Glomerular endothelial cell (primary cell): ENCODE data around the gene SAP25. TPM values are rescaled to one million over a fixed set of nuclear protein-coding genes. Genes with fewer than 3 reads are reported as not detected.
A peak's percentile ranks its signal among the peaks of the same experiment; 100 is the strongest.

Experiments used
- DNase-seq: peaks from one replicate; pipeline ENCODE4 v3.0.0-alpha.2; 2011; ENCODE audit warnings: low read depth, low spot score; ENCODE audit errors: extremely low read depth
- total RNA-seq: library from RNA; depleted of rRNA; stranded (reverse); fragments of >200 nt; gene quantifications from 2 replicates; pipeline ENCODE4 v1.2.3, GENCODE V29; 2015

Gene SAP25
- total RNA-seq, 1 donor from 2014 or later: 1.8 TPM

DNA sequence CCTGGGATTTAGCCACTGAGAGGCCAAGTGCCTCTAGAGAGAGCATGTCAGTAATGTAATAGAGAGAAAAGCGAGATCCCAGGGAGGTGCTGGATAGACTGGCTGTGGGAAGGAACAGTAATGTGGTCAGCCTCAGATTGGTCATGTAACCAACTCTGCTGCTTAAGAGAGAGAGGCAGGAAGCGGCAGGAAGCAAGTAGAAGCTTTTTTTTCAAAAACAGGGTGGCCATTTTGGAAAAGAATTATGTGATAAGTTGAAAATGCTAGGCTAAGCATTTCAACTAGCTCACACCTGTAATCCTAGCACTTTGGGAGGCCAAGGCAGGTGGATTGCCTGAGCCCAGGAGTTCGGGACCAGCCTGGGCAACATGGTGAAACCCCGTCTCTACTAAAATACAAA lies 24.7 kb upstream of the SAP25 start:
- no peak for DNase-seq

DNA sequence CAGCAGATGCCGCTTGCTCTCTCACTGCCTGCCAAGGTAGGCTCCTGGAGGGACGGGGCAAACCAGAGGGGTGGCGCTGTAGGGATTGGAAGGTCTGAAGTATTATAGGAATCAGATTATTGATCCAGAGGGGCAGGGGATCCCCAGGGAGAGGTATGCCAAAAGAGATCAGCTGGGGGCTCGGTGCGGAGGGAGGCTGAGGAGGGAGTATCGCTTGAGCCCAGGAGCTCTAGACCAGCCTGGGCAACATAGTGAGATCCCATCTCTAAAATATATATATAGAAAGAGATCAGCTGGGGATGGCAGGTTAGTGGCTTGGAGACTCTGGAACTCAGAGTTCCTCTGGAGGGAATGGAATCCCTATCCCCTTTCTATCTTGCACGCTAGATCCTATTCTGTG lies 21.5 kb upstream of the SAP25 start:
- DNase-seq: no peak

DNA sequence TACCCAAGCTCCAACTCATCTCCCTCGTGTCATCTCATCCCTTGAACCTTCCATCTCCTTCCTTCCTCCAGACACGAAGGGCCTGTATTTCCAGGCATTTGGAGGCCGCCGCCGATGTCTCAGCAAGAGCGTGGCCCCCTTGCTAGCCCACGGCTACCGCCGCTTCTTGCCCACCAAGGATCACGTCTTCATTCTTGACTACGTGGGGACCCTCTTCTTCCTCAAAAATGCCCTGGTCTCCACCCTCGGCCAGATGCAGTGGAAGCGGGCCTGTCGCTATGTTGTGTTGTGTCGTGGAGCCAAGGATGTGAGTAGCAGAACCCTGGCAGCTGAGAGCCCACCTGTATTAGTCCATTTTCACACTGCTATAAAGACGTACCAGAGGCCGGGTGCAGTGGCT lies 17.9 kb upstream of the SAP25 start:
- no peak for DNase-seq

DNA sequence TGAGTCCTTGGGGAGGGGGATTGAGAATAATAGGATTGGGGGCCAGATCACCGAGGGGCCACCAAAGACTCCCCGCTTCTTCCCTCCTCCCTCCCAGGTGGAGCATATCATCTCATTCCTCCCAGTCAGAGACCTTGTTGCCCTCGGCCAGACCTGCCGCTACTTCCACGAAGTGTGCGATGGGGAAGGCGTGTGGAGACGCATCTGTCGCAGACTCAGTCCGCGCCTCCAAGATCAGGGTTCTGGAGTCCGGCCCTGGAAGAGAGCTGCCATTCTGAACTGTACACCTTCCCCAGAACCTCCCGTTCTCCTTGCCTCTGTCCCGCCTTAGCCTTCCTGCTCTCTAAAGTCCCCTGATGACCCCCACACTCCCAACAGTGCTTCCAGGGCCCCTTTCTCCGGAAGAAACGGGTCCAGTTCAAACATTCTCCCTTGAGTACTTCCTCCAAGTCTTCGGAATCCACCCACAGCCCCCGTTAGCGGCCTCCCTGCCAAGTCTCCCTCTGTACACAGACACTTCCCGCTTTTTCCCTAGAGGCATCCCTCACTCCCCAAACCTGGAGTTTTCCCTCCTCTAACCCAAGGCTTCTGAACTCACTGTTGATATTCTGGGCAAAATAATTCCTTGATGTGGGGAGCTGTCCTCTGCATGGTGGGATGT lies 16.5 kb upstream of the SAP25 start:
- DNase-seq: no peak

DNA sequence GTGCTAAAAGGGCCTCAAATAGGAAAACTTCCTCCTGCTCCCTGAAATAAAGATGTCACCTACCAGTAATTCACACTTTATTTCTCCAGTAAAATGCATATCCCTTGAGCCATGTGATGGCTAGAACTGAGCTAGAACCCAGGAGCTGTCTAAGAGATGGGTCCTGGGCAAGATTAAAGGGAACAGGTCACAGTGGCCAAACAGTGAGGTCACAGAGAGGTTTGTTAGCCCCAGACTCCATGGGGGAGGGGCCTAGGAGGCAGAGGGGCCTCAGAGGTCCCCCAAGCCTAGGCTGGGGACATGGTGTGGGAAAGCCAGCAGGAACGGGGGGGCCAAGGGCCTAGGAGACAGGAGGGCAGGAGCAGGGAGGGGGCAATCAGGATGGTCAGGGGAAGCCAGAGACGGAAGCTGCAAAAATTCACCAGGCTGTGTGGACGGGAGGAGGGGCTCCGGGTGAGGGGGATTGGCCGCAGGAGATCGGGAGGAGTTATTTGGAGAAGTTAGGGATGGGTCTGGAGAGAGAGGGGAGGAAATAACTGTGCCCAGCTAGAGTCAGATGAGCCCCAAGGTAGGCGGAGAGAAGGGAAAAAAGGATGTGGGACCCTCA lies 15.7 kb upstream of the SAP25 start:
- no peak for DNase-seq

DNA sequence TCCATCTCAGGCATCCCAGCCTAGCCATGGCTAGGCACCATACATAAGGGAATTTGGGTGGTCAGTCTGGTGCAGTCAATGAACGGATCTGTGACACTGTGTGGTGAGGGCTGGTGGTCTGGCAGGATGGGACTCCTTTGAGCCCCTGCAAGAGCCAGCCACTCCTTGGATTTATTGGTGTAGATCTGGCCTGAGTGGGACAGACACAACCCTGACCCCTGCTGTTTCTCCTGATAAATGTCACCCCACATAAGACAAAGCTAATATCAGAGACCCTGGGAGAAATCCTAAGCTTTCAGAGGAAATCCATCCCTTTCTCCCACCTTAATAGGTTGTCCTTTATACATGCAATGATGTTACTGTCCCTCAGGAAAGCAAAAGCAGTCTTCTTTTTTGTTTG lies 14.7 kb upstream of the SAP25 start:
- no peak for DNase-seq

DNA sequence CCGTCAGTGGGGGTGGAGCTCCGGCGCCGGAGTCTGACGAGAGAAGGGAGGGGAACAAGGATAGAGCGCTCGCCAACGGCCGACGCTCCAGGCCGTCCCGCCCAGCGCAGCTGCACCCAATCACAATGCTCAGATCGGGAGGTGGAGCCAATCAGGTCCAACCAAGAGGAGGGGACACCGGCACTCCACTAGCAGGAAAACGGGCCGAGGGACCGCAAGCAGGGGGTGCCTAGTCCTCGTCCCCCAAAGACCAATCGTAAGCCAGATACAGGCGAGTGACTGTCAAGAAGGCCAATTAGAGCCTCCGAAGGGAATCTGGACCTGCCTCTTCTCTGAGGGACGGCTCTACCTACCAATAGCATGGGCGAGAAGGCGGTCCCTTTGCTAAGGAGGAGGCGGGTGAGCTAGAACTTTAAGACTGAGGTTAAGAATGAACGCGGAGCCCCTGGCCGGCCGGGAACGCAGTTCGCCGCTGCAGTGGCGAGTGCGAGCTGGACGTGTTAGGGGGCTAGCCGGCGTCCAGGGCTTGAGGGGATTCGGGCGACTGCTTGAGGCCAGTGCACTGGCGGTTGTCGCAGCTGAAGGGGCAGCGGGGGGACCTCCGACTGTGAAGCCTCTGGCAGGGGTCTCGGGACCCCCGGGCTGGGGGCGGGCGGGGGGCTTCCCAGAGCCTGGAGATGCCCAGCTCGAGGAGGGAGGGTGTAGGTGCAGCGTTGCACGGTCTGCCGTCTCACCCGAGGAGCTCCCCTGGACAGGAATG lies 12.7 kb upstream of the SAP25 start, which contains the start of gene FBXO24:
Gene FBXO24, plus strand, starts transcription at position 63 of the 760 bp plus-strand sequence. Its CDS starts 298 bp downstream, at position 361.
- peak; percentile 98 for DNase-seq

DNA sequence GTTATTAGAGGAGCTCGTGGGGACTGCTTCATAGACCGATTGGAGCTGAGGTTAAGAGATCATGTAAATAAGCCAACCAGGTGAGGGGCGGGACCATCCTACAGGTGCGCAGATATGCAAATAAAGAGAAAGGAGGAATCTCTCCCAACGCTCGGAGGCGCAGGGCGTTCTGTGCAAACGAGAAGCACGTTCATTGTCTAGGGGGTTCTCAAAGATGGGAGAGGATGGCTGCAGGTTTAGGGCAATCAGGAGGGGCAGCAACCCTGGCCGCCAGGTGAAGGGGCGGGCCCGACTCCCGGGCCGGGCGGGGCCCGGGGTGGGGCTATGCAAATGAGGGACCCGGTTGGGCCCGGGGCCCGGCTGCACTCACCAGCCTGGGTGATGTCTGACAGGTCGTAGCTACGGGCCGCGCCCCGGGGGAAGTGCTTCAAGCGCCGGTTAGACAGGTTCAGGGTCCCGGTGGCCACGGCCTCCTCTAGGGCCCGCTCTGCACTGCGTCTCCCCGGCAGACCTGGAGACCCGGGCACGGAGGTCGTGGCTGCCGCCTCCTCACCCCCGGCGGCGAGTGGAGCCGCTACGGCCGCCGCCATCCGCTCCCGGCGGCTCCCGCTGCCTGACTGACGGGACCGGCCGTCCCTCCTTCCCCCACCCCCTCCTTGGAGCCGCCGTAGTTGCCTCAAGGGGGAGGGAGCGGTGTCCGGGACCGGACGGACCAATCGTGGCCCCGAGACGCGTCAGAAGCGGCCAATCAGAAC lies 12.0 kb upstream of the SAP25 start, which contains the start of gene LRCH4:
Gene LRCH4, minus strand, starts transcription at position 619 of the 755 bp plus-strand sequence. Its CDS starts 29 bp downstream, at position 590.
- DNase-seq: no peak

DNA sequence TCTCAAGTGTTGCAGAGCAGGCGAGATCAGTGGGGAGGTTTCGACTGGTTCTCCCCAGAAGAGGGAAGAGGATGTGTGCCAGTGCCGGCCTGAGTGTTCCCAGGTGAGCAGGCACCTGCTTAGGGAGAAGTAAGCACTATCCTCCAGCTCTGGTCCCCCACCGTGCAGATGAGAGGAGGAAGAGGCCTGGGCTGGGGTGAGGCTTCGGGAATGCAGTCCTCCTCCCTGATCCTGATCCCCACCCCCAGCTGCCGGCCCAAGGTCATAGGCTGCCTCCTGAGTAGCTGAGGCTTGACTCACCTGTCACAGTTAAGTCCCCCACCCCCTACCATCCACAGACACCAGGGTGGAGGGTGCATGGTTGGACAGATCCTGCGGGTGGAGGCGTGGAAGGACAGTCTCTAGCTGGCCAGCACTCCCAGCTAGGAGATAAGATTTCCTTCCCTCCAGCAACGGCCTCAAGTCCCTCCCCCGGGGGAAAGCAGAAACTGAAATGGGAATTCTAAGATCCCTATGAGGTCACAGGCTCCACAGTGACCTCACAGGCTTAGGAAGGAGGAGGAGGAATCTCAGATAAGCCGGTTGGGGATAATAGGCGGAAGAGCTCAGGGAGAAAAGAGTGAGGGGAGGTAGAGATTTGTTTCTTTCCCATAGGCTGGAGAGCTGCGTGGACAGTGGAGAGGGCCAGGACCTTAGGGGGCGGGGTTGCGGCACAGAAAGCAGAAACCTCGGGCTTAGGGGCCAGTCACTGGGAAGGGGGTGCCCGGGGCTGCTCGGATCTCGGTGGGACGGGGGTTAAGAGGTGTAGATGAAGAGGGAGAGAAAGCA lies 11.2 kb upstream of the SAP25 start:
- DNase-seq: no peak

DNA sequence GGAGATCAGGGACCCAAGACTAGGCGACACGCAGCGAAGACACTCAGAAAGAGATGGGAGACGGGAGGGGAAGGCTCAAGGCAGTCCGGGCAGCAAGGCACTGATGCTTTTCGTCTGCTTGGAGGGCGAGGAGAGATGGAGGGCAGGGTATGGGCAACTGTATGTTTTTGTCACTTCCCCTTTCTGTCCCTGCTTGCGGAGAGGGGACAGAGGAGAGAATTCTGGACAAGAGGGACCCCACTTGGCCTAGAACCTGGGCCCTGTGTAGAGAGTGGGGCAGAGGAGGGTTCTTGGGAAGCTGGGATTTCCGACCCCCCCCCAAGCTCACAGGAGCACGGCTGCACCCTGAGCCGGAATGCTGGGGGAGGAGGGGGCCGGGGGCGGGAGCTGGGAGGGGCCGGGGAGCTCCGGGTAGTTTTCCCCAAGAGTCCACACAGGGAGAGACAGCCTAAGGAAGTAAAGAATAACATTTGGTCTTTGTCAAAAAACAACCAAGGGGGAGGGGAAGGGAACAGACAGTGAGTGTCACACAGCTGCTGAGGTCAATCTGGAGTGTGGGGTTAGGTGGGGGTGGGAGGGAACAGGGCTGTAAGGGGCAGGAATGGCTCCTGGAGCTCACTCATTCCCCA lies 10.5 kb upstream of the SAP25 start:
- DNase-seq: no peak

DNA sequence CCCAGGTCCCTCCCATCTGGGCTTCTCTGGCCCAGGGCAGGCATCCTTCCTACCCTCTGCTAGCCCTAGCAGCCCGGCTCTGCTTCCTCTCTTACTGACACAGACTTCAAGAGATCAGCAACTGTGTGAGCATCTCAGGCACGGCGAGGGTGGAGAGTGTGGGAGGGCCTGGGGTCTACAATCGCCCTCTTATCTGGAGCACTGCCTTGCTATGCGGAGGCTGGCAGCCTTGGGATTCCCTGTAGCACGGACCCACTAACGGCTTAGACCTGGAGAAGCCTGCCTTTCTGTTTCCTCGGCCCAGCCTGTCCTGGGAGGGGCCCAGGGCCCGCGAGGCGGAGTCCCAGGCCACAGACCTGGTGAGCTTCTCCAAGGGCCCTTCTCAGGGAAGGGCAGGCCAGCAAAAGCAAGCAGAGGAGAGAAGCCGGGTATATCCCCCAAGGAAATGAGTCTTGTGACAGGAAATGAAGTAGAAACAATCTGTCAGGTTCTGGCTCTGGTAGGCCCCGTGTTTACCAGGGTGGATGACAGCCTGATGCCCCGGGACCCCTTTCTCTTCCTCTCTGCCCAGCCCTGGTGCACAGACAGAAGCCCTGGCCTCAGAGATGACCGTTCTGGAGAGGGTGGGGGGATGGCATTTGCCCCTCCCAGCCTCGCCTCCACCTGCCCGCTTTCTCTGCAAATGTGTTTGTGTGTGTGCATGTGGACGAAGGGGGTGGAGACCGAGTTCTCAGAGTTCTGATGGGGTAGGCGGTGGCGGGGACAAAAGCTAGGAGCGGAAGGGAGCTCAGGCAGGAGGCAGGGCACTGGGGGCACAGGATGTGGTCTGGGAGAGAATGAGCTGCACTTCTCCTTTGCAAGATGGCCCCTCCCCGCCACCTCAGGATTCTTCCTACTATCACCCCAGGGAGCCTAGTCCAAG lies 9.7 kb upstream of the SAP25 start:
- no peak for DNase-seq

DNA sequence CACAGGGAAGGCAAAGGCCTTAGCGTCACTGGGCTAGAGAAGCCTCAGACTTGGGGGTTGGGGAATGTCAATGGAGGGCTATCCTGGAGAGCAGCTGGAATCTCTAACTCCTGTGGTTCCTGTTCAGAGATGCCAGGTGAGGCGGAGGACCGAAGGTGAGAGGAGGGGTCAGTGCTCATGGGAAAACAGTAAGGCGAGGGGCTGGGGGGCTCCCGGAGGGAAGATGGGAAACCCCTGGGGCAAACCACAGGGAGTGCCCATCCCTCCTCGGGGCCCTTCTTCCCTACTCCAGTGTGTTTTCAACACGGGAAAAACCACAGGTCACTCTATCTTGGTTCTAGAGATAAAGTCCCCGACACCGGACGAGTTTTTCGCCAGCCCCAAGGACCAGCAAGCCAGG lies 8.9 kb upstream of the SAP25 start:
- no peak for DNase-seq

DNA sequence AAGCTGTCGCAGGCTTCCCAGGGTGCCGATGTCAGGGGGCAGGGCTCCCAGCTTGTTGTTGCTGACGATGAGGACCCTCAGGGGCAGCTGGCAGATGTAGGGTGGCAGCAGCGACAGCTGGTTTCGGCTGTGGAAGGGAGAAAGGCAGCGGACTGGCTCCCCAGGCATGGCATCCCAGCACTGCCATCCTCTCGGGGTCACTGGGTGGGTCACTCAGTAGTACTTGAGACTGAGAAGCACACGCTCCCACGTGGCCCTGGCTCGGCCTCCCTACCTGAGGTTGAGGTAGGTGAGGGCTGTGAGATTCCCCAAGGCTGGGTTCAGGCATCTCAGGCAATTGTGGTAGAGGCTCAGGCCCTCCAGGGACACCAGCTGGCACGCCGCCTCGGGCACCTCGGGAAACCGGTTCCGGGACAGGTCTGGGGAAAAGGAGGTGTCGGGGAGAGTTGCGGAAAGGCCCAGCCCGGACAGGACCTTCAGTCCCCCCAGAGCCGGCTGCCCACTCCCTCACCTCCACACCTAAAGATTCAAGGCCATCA lies 8.4 kb upstream of the SAP25 start:
- no peak for DNase-seq

DNA sequence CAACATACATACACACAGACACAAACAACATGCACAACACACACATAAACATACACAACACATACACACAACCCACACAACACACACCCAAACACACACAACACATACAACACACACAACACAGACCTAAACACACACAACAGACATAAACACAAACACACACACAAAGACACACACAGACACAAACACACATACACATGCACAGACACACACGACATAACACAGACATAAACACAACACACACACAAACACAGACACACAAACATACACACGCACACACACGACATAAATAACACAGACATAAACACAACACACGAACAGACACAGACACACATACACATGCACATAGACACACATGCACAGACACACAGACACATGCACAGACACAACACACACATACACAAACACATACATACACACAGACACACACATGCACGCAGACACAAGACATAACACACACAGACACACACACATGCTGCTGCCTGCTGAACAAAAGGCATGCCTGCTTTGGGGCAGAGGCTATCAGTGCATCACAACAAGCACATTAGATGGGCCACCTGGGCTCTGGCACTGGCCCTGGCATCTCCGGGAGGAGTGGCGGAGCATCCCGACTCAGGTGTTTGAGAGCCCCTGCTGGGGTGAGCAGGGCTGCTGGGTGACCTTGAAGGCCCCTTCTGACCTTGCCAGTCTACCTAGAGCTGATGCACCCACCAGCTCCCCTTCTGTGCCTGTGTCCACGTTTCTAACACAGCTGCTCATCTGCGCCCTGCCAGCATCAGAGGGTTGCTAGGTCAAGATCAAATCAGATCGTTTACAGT lies 7.0 kb upstream of the SAP25 start:
- no peak for DNase-seq

DNA sequence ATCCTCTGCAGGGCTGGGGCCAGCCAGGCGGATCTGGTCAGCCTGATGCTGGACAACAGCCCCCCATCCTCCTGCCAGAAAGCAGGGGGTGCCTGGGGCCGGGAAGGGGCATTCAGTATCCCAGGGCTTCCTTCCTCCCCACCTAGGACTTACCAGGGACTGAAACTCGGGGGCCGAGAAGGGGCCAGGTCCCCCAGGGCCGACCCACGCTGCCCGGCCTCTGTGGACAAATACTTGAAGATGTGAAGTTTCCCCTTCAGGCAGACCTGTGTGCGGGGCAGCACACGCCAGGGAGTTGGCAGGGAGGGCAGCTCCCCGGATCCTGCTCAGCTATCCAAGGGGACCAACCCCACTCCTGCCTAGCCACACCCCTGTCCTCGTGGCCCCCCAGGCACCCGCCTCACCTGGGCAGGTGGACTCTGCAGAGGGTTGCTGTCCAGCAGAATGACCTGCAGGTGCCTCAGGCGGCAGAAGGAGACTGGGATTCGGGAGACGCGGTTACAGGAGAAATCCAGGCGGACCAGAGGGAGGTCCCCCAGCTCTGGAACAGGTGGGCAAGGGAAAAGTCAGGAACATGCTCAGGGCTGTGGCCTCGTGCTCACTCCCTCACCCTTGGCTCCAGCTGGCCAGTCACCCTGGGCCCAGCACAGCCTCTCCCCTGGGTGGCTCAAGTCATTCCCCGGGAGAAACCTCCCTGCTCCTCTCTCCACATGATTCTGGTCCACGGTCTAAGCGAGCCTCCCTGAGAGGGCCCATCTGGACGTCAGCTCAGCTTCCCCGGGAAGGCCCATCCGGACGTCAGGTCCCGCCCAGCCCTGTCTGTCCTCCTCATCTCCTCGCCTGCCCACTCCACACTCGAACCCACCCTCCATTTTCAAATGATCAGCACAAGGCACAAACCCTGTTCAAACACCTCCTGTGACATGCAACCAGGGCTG lies 4.8 kb upstream of the SAP25 start:
- no peak for DNase-seq

DNA sequence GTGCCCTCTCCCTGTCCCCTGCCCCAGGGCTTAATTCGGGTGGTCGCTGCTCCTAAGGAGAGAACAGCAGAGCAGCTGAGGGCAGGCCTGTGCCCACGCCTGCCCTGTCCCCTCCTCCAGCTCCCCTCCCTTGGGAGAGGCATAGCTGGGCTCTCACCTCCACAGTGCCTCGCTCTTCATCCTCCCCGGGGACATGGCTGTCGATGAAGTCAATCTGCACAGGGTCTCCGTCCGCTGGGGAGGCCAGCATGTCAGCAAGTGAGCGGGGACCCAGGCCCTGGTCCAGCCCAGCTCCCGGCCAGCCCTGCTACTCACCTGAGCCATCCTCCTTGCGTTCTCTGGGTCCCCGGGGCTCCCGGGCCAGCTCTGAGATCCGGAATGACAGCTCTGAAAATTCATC lies 3.8 kb upstream of the SAP25 start:
- no peak for DNase-seq

DNA sequence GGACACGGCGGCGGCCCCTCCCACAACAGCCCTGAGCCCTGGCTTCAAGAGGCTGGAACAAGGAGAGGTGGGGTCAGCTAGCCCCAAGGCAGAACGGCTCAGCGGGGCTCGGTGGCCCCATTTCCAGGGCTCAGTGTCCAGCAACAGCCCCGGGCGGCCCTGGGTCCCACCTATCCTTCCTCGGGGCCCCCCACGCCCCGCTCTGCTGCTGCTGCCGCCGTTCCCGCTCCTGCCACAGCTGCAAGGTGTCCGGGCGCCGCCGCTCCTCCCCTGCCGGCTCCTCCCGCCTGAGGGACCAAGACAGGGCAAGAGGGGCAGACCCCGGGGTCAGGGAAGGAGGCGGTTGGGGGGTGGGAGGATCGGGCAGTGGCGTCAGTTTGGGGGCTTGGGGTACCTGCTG lies 3.4 kb upstream of the SAP25 start:
- no peak for DNase-seq
